A673 (cell line): Measurements from ENCODE around the gene DAB1. TPM values are rescaled to one million over a fixed set of nuclear protein-coding genes. Genes with fewer than 3 reads are reported as not detected.

Source experiments
- BruUV-seq: library from RNA; stranded (reverse); fragments of 400-500 nt; replicated peaks from 2 replicates; lab custom pipeline; 2021; lab: Mats Ljungman, UMichigan
- CTCF ChIA-PET: fragments of 300-600 bp; sonication (Branson Sonifier 250); formaldehyde crosslinking; loops from one replicate; lab custom pipeline; 2022; ENCODE audit warnings: antibody characterized with exemption; lab: Charles Lee
- POLR2A ChIA-PET: fragments of 300-600 bp; sonication (Branson Sonifier 250); formaldehyde crosslinking; loops from one replicate; lab custom pipeline; 2022; ENCODE audit warnings: antibody characterized with exemption; ENCODE audit not compliant: low non-redundant PET; lab: Charles Lee
- DNase-seq: peaks from one replicate; pipeline ENCODE4 v3.0.0-alpha.2; 2015; ENCODE audit warnings: low spot score
- H3K27ac ChIP-seq: fragments of 200-600 bp; sonication (generic); 2 replicates; pipeline ENCODE4 v1.5.1; 2016; ENCODE audit warnings: mixed run types, low read depth, mild to moderate bottlenecking, mixed read lengths, antibody characterized with exemption, low read length; ENCODE audit not compliant: poor library complexity, severe bottlenecking
- H3K27me3 ChIP-seq: fragments of 200-600 bp; sonication (generic); replicated peaks from 2 replicates; pipeline ENCODE4 v1.6.1; 2017; ENCODE audit warnings: mixed run types, low read depth, mild to moderate bottlenecking, mixed read lengths, antibody characterized with exemption, low read length; ENCODE audit not compliant: insufficient read depth, poor library complexity
- H3K36me3 ChIP-seq: fragments of 200-600 bp; sonication (generic); 2 replicates; pipeline ENCODE4 v1.6.1; 2016; ENCODE audit warnings: mixed run types, mild to moderate bottlenecking, mixed read lengths, antibody characterized with exemption, low read length; ENCODE audit not compliant: insufficient read depth, poor library complexity, severe bottlenecking
- H3K4me1 ChIP-seq: fragments of 200-600 bp; sonication (generic); 2 replicates; pipeline ENCODE4 v1.6.1; 2017; ENCODE audit warnings: mixed run types, mild to moderate bottlenecking, mixed read lengths, antibody characterized with exemption, low read length; ENCODE audit not compliant: insufficient read depth, poor library complexity, severe bottlenecking
- H3K4me3 ChIP-seq: fragments of 200-600 bp; sonication (generic); 2 replicates; pipeline ENCODE4 v1.5.1; 2016; ENCODE audit warnings: low read depth, mixed run types, mild to moderate bottlenecking, mixed read lengths, low read length; ENCODE audit not compliant: poor library complexity, severe bottlenecking
- H3K9me3 ChIP-seq: fragments of 200-600 bp; sonication (generic); 2 replicates; pipeline ENCODE4 v1.6.1; 2016; ENCODE audit warnings: mixed run types, low read depth, mild to moderate bottlenecking, mixed read lengths, antibody characterized with exemption, low read length; ENCODE audit not compliant: poor library complexity, severe bottlenecking
- CTCF ChIP-seq: fragments of 300-800, 200-600 bp; sonication (generic); conservative IDR thresholded peaks from 2 replicates; pipeline ENCODE4 v1.5.1; 2017; ENCODE audit warnings: low read depth, mild to moderate bottlenecking, antibody characterized with exemption, low read length, moderate library complexity, mixed read lengths
- EZH2 ChIP-seq: fragments of 200-600 bp; sonication (generic); IDR thresholded peaks from 2 replicates; pipeline ENCODE4 v1.6.1; 2017; ENCODE audit warnings: borderline replicate concordance, low read depth, mild to moderate bottlenecking, mixed read lengths, antibody characterized with exemption, low read length; ENCODE audit not compliant: poor library complexity, severe bottlenecking
- intact Hi-C: fragments of 100-400 bp; cut with micrococcal nuclease; formaldehyde crosslinking; loops from one replicate; pipeline ENCODE4 v1.10.0; 2022; ENCODE audit not compliant: unreplicated experiment
- total RNA-seq: library from RNA; stranded (reverse); gene quantifications from 2 replicates; pipeline ENCODE4 v1.2.3, GENCODE V29; 2021

The DAB1 gene
- total RNA-seq, 1 experiment from 2014 or later = 112 TPM

GRCh38 chr1:57046462-57046861 lies 377.4 kb downstream of the DAB1 start:
- Histone ChIP-seq H3K4me3 (no peak overlapping the region), H3K9me3 (no peaks in the 10 kb centered on the region), H3K27ac (no peak overlapping the region), H3K4me1 (no peaks in the 10 kb centered on the region), H3K36me3 (no peaks in the 10 kb centered on the region), H3K27me3 (no peaks in the 10 kb centered on the region)
- BruUV-seq = no TSS peak
- DNase-seq = no peak
- intact Hi-C loops = no loop called here
- TF ChIP-seq EZH2 (no peak), CTCF (no peak)
- POLR2A ChIA-PET = no interaction called here
- CTCF ChIA-PET = no interaction called here

GRCh38 chr1:57041901-57042300 lies 382.0 kb downstream of the DAB1 start:
- Histone ChIP-seq H3K9me3 (no peaks in the 10 kb centered on the region), H3K27me3 (no peaks in the 10 kb centered on the region), H3K4me3 (no peak overlapping the region), H3K27ac (no peak overlapping the region), H3K4me1 (peaks cover 4% of the 10 kb centered on the region), H3K36me3 (no peaks in the 10 kb centered on the region)
- BruUV-seq = no TSS peak
- DNase-seq = no peak
- CTCF ChIA-PET = no interaction called here
- POLR2A ChIA-PET = no interaction called here
- intact Hi-C loops = no loop called here
- no peak for TF ChIP-seq CTCF
- no peak for TF ChIP-seq EZH2

- CTCF ChIA-PET = no interaction called here
Measured at GRCh38 chr1:57040811-57041210, 383.0 kb downstream of the DAB1 start.

More at GRCh38 chr1:57040811-57041210, 383.0 kb downstream of the DAB1 start:
- TF ChIP-seq EZH2 (no peak), CTCF (no peak)
- no peaks in the 10 kb centered on the region for H3K36me3 ChIP-seq
- BruUV-seq = no TSS peak
- H3K27me3 ChIP-seq = no peaks in the 10 kb centered on the region
- H3K9me3 ChIP-seq = no peaks in the 10 kb centered on the region
- H3K27ac ChIP-seq = no peak overlapping the region
- intact Hi-C loops = no loop called here
- no peak for DNase-seq
- POLR2A ChIA-PET = no interaction called here
- H3K4me3 ChIP-seq = no peak overlapping the region
- H3K4me1 ChIP-seq = peaks cover 4% of the 10 kb centered on the region
